Activated naive CD8-positive, alpha-beta T cell treated with anti-CD3 and anti-CD28 coated beads for 36 hours (primary cell): ENCODE results near the gene C16orf89. TPM values are rescaled to one million over a fixed set of nuclear protein-coding genes. Genes with fewer than 3 reads are reported as not detected.

Experiments
- DNase-seq: peaks from one replicate; pipeline ENCODE4 v3.0.0; 2021
- H3K27ac Mint-ChIP-seq: one replicate; pipeline ENCODE4 v1.8.0; 2022; ENCODE audit warnings: mild to moderate bottlenecking, moderate library complexity, mixed read lengths
- H3K27me3 Mint-ChIP-seq: one replicate; pipeline ENCODE4 v1.8.0; 2022; ENCODE audit warnings: mild to moderate bottlenecking, mixed read lengths
- H3K36me3 Mint-ChIP-seq: one replicate; pipeline ENCODE4 v1.8.0; 2021; ENCODE audit warnings: mild to moderate bottlenecking, mixed read lengths
- H3K4me1 Mint-ChIP-seq: one replicate; pipeline ENCODE4 v1.8.0; 2021; ENCODE audit warnings: mixed read lengths
- H3K4me3 Mint-ChIP-seq: one replicate; pipeline ENCODE4 v1.8.0; 2022; ENCODE audit warnings: mild to moderate bottlenecking, moderate library complexity, mixed read lengths
- H3K9me3 Mint-ChIP-seq: one replicate; pipeline ENCODE4 v1.8.0; 2022; ENCODE audit warnings: mixed read lengths
- total RNA-seq, 2 experiments: library from RNA; stranded (reverse); gene quantifications; one replicate each; pipeline ENCODE4 v1.2.3, GENCODE V29; 2021

Gene C16orf89
- total RNA-seq, 2 experiments from 2014 or later, result not detected

DNA sequence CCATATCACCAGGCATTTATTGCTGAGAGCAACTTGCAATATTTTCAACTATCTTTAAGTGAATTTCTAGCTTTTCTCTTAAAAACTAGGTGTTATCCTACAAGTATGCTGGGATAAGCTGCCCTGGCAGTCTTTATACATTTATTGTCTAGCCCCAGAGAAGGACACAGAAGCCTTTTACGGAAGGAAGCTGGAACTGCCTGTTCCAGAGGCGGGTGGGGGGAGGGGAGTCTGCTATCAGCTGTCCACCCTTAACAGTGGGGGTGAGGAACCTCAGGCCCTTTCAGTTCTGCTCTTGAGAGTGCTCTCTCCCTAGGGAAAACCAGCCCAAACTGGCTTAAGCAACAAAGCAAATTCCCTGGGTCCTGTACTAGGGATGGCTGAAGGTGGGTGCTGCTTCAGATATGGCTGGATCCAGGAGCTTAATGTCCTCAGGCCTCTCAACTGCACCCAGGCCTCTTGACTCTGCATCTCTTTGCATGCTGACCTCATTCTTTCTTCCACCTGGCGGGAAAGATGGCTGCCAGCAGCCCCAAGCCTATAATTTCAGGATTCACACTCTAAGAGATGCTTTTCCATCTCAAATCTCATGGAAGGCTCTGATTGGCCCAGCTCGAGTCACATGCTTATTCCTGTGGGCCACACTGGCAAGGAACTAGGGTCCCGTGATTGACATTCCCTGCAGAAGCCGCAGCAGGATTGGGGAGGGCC is 48.6 kb downstream of the C16orf89 start:
- Mint-ChIP-seq H3K4me1 (no peaks in the 10 kb centered on the region), H3K4me3 (no peak overlapping the region), H3K36me3 (no peaks in the 10 kb centered on the region), H3K27ac (no peak overlapping the region), H3K9me3 (no peaks in the 10 kb centered on the region), H3K27me3 (no peaks in the 10 kb centered on the region)
- no peak for DNase-seq

DNA sequence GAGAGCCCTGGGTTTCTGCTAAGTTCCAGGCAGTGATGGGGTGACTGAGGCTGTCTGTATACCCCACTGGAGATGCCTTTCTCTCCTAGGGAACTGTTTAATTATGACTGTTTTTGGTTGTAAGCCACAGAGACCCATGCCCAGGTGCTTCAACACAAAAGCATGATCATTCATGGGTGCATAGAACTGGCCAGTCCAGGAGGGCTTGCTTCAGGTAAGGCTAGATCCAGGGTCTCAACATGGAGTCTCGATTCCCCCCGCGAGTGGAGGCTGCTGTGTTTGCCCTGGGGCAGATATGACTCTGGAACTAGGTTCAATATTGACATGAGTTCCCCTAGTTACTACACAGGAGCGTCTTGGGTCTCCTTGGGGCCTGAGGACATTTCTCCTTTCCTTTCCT is 49.9 kb downstream of the C16orf89 start:
- H3K4me3 Mint-ChIP-seq, result no peak overlapping the region
- H3K4me1 Mint-ChIP-seq, result no peaks in the 10 kb centered on the region
- H3K9me3 Mint-ChIP-seq, result no peaks in the 10 kb centered on the region

DNA sequence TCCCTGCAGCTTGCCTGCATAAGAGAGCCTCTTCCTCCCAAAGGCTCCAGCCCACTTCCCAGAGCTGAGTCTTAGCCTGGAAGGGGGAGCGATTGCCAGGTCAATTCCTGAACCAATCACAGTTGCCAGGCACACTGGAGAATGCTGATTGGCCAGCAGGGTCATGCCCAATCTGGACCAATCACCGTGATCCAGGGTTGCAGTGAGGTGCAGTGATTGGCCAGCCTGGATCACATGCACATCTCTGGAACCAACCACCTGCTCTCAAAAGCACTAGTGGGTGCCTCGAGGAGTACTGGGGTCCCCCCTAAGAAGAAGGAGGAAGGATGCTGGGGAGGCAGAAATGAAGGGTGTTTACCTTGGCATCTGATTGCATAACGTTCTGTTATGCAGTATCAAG is 50.4 kb downstream of the C16orf89 start:
- no peaks in the 10 kb centered on the region for H3K9me3 Mint-ChIP-seq
- no peaks in the 10 kb centered on the region for H3K4me1 Mint-ChIP-seq
- no peak overlapping the region for H3K4me3 Mint-ChIP-seq
- H3K27ac Mint-ChIP-seq, result no peak overlapping the region
- H3K36me3 Mint-ChIP-seq, result no peaks in the 10 kb centered on the region
- H3K27me3 Mint-ChIP-seq, result peaks cover 3% of the 10 kb centered on the region
- DNase-seq, result no peak

More for the DNA sequence above, 49.9 kb downstream of the C16orf89 start:
- Mint-ChIP-seq H3K36me3 (no peaks in the 10 kb centered on the region), H3K27me3 (no peaks in the 10 kb centered on the region), H3K27ac (no peak overlapping the region)
- no peak for DNase-seq

DNA sequence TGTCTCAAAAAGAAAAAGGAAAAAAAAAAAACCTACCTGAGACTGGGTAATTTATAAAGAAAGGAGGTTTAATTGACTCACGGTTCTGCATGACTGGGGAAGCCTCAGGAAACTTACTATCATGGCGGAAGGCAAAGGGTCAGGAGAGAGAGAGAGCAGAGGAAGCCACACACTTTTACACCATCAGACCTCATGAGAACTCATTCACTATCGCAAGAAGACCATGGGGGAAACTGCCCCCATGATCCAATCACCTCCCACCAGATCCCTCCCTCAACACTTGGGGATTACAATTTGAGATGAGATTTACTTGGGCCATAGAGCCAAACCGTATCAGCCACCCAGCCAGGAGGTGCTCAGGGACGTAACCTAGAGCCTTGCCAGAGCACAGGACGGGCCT is 52.9 kb downstream of the C16orf89 start:
- DNase-seq, result no peak
- Mint-ChIP-seq H3K27me3 (peaks cover 9% of the 10 kb centered on the region), H3K36me3 (no peaks in the 10 kb centered on the region), H3K4me1 (no peaks in the 10 kb centered on the region), H3K4me3 (no peak overlapping the region), H3K9me3 (no peaks in the 10 kb centered on the region), H3K27ac (no peak overlapping the region)

DNA sequence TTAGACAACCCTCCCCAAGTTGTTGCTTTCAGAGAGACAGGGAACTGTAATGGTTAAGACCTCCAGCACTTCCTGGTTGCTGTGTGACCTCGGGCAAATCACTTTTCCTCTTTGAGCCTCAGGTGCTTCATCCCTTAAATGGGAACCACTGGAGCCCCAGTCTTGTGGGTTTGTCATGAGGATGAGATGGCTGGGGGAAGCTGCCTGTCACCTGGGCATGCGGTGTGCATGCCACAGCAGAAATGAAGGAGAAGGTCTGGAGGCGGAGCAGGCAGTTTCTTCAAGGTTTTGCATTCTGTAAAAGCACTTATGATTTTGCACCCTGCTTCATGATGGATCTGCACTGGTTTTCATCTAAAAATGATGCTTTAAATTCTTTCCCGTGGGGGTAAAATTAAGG is 54.1 kb downstream of the C16orf89 start:
- H3K4me1 Mint-ChIP-seq, result no peaks in the 10 kb centered on the region
- no peaks in the 10 kb centered on the region for H3K36me3 Mint-ChIP-seq
- no peaks in the 10 kb centered on the region for H3K9me3 Mint-ChIP-seq
- H3K4me3 Mint-ChIP-seq, result no peak overlapping the region
- no peak for DNase-seq
- no peak overlapping the region for H3K27ac Mint-ChIP-seq
- peaks cover 9% of the 10 kb centered on the region for H3K27me3 Mint-ChIP-seq

DNA sequence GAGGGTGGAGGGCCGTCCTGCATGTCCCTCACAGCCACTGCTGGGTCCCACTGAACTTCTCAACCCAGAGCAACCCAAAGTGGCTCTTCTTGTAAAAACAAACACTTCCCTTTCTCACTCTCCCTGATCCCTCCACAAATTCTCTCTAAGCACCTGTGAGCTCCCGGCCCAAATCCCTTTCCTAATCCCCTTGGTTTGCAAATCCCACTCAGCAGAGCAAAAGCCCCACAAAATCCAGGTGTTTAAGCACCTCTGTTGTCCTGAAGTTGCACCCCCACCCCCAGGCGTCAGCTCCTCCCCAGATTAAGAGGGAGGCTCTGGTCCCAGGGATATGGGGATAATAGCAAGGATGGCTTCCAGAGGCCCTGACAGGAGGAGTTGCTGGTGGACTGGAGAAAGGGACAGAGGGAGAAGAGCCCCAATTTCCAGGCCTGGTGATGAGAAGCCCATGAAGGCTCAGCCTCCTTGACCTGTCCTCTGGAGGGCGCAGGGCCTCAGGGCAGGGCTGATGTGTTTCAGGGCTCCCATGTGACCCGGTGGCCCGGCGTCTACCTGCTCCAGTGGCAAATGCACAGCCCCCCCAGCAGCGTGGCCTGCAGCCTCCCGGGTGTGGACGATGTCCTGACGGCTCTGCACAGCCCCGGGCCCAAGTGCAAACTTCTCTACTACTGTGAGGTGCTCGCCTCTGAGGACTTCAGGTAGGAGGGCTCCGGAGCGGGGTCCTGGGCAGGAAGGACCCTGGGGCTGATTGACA is 55.0 kb downstream of the C16orf89 start:
- H3K9me3 Mint-ChIP-seq, result no peaks in the 10 kb centered on the region
- H3K27me3 Mint-ChIP-seq, result peaks cover 9% of the 10 kb centered on the region
- no peak overlapping the region for H3K27ac Mint-ChIP-seq
- no peak for DNase-seq
- H3K4me3 Mint-ChIP-seq, result no peak overlapping the region
- H3K36me3 Mint-ChIP-seq, result no peaks in the 10 kb centered on the region
- no peaks in the 10 kb centered on the region for H3K4me1 Mint-ChIP-seq

DNA sequence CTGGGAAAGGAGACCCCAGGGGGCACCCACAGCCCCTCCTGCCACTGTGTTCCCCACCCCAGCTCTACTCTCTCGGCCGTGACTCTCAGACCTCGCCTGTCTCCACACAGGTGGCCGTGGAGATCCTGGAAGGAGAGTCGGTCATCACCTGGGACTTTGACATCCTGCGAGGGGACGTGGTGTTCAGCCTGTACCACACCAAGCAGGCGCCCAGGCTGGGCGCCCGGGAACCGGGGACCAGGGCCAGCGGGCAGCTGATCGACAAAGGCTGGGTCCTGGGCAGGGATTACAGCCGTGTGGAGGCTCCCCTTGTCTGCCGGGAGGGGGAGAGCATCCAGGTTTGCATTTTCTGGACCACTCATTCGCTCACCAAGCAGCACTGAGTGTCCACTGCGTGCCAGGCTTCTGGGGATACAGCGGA is 57.4 kb downstream of the C16orf89 start:
- no peaks in the 10 kb centered on the region for H3K9me3 Mint-ChIP-seq
- H3K4me1 Mint-ChIP-seq, result no peaks in the 10 kb centered on the region

DNA sequence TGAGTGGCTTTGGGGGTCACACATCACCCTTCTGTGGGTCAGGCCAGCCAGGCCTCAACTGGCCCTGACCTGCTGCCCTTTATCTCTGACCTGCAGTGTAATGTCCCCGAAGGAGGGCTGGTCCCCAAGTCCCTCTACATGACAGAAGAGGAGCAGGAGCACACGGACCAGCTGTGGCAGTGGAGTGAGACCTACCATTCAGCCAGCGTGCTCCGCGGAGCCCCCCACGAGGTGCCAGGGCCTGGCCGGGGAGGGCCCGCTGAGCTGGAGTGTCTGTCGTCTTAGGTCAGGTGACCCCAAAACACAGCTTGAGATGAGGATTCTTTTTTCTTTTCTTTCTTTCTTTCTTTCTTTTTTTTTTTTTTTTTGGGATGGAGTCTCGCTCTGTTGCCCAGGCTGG is 58.5 kb downstream of the C16orf89 start:
- Mint-ChIP-seq H3K27ac (no peak overlapping the region), H3K27me3 (peaks cover 12% of the 10 kb centered on the region), H3K36me3 (no peaks in the 10 kb centered on the region), H3K4me3 (no peak overlapping the region), H3K4me1 (no peaks in the 10 kb centered on the region), H3K9me3 (no peaks in the 10 kb centered on the region)
- no peak for DNase-seq

More for the DNA sequence above, 57.4 kb downstream of the C16orf89 start:
- H3K4me3 Mint-ChIP-seq, result no peak overlapping the region
- no peak for DNase-seq
- H3K36me3 Mint-ChIP-seq, result no peaks in the 10 kb centered on the region
- H3K27me3 Mint-ChIP-seq, result peaks cover 12% of the 10 kb centered on the region
- no peak overlapping the region for H3K27ac Mint-ChIP-seq

DNA sequence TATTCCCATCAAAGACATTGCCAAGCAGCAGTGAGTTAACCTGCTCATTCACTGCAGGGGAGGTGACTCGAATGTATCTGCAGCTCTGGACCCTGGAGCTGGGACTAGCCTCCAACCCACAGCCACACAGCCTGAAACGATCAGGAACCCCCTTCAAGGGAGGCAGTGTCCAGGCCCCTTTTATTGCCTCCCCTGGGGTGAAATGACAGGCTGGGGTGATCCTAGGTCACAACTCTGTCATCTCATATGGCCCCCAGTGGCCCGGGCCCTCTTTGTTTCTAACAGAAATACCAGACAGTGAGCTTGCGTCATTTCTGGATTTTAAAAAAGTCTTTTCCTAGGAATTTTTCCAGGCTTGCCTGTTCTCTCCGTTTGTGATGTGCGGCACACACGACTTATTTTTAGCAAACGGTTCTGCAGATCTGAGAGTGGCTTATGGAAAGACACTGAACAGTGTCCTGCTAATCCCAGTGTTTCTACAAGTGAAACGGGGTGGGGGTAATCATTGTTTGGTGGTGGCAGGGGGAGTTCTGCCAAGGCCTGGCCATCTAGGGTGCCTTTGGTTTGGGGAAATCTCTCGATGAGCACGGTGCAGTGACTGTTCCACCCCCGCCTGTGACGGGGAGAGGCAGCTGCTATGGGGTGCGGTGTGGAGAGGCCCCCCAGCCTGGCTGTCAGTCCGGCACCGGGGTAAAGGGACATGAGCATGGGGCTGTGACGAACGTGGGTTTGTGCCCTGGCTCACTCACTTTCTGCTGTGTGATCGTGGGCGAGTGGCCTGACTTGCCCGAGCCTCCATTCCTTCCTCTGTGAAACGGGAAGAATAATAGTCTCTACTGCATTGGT is 59.2 kb downstream of the C16orf89 start:
- H3K36me3 Mint-ChIP-seq, result no peaks in the 10 kb centered on the region
- peaks cover 14% of the 10 kb centered on the region for H3K27me3 Mint-ChIP-seq
- no peaks in the 10 kb centered on the region for H3K4me1 Mint-ChIP-seq
- H3K27ac Mint-ChIP-seq, result no peak overlapping the region
- no peak for DNase-seq
- H3K9me3 Mint-ChIP-seq, result no peaks in the 10 kb centered on the region
- no peak overlapping the region for H3K4me3 Mint-ChIP-seq

DNA sequence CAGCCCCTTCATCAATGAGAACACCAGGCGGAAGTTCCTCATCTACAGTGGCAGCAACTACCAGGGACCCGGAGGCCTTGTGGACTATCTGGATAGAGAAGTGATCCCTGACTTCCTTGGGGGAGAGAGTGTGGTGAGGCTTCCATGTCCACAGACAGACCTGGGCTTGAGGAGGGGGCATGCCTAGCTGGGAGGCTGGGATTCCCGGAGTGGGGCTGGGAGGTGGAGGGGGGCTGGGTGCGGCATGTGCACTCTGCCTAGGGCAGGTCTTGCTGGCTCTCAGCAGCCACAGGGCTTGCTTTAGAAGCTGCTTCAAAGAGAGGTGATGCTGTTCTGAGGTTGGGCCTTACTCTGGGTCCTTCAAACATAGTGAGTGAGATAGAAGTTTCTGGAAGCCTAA is 59.8 kb downstream of the C16orf89 start:
- Mint-ChIP-seq H3K27ac (no peak overlapping the region), H3K27me3 (peaks cover 17% of the 10 kb centered on the region), H3K36me3 (no peaks in the 10 kb centered on the region), H3K4me1 (no peaks in the 10 kb centered on the region), H3K9me3 (no peaks in the 10 kb centered on the region), H3K4me3 (no peak overlapping the region)
- no peak for DNase-seq

DNA sequence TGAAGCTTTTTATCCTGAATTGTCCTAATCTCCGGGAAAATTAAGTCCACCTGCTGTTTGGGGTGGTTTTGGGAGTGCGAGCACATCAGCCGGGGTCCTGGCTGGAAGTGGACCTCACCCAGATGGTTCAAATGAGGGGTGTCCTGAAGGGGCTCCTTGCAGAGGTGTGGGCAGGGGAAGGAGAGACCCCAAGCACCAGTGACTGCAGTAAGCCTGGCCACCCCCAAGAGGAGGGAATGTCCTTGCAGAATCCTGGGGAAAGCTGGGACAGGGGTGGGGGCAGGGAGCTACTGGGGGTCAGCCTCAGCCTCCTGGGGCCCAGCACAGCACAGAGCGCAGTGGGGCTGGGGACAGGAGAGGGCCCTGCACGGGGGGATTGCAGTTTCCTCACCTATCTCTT is 61.4 kb downstream of the C16orf89 start:
- no peaks in the 10 kb centered on the region for H3K4me1 Mint-ChIP-seq
- no peak for DNase-seq
- H3K27me3 Mint-ChIP-seq, result peaks cover 7% of the 10 kb centered on the region
- H3K4me3 Mint-ChIP-seq, result no peak overlapping the region
- no peak overlapping the region for H3K27ac Mint-ChIP-seq
- no peaks in the 10 kb centered on the region for H3K36me3 Mint-ChIP-seq
- no peaks in the 10 kb centered on the region for H3K9me3 Mint-ChIP-seq

DNA sequence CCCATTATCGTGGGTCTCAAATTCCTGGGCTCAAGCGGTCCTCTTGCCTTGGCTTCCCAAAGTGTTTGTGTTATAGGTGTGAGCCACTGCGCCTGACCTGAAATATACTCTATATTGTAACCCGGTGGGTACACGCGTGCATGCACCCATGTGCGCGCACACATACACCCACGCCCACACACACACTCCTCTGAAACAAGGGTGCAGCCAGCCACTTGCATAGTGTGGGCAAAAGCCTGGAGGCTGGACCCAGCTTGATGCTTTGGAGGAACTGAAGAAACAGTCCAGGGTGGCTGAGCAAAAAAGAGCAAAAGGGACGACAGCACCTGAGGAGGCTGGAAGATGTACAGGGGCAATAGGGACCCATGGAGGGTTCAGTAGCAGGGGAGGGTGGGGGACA is 61.9 kb downstream of the C16orf89 start:
- Mint-ChIP-seq H3K4me3 (no peak overlapping the region), H3K27ac (no peak overlapping the region), H3K36me3 (no peaks in the 10 kb centered on the region), H3K4me1 (no peaks in the 10 kb centered on the region), H3K27me3 (peaks cover 7% of the 10 kb centered on the region), H3K9me3 (no peaks in the 10 kb centered on the region)
- no peak for DNase-seq

DNA sequence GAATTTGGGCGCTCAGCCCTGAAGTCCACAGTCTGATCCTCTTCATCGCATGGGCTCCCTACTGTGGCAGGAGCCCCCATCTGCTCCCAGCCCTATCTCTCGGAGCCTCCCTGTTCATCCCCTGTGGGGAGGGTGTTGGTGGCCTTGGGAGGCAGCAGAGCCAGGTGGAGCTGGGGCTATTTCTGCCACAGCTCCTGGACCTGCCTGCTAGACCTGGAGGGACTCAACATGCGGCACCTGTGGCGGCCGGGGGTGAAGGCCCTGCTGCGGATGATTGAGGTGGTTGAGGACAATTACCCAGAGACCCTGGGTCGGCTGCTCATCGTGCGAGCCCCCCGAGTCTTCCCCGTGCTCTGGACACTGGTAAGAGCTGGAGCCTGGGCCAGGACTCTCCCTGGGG is 62.5 kb downstream of the C16orf89 start:
- Mint-ChIP-seq H3K27me3 (peaks cover 7% of the 10 kb centered on the region), H3K36me3 (no peaks in the 10 kb centered on the region), H3K9me3 (no peaks in the 10 kb centered on the region), H3K4me3 (no peak overlapping the region), H3K27ac (no peak overlapping the region), H3K4me1 (no peaks in the 10 kb centered on the region)
- no peak for DNase-seq

DNA sequence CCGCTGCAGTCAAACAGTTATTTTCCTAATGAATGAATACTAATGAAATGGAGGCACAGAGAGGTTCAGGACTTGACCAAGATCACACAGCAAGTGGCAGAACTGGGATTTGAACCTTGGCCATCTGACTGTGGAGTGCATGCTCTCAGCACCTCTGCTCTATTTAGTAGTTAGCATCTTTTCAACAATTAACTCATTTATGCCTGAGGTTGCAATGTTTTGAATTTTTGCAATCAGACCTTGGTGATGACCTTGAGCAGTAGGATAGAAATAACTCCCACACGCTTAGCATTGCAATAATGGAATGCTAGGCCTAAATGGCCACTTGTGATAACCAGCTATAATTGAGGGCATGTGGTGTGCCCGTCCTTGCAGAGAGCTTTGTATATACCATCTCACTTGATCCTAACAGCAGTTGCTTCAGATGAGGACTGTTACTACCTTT is 63.0 kb downstream of the C16orf89 start:
- Mint-ChIP-seq H3K27ac (no peak overlapping the region), H3K36me3 (no peaks in the 10 kb centered on the region), H3K27me3 (peaks cover 9% of the 10 kb centered on the region), H3K4me1 (no peaks in the 10 kb centered on the region), H3K9me3 (no peaks in the 10 kb centered on the region), H3K4me3 (no peak overlapping the region)
- no peak for DNase-seq

DNA sequence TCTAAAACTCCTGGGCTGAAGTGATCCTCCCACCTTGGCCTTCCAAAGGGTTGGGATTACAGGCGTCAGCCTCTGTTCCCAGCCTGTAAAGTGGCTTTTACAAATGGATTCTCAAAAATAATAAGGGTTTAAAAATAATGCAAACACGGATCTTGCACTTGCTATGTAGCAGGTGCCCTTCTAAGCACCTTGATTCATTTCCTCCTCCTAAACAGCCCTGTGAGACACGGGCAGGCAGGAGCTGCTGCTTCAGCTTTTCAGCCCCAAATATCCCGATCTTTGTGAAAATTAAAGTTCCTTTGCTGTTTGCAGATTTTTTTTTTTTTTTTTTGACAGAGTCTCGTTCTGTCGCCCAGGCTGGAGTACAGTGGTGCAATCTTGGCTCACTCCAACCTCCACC is 63.8 kb downstream of the C16orf89 start:
- H3K27ac Mint-ChIP-seq, result no peak overlapping the region
- H3K36me3 Mint-ChIP-seq, result no peaks in the 10 kb centered on the region
- no peaks in the 10 kb centered on the region for H3K9me3 Mint-ChIP-seq
- no peak overlapping the region for H3K4me3 Mint-ChIP-seq
- no peak for DNase-seq
- peaks cover 16% of the 10 kb centered on the region for H3K27me3 Mint-ChIP-seq
- H3K4me1 Mint-ChIP-seq, result no peaks in the 10 kb centered on the region
